ENCODE data around the gene PEF1. TPM values are rescaled to one million over a fixed set of nuclear protein-coding genes. Genes with fewer than 3 reads are reported as not detected.

Gene PEF1
- total and polyA plus RNA-seq, 2 donors (not counting 1 experiment from before 2014, with no cell fraction given): 36.7 to 49.4 TPM

- Histone ChIP-seq H3K27ac (ENCODE audit: low read length in 2 of 2) (no peak overlapping the region), H3K4me3 (ENCODE audit: control extremely low read depth in 1 of 5, extremely low read depth in 1 of 5, insufficient read depth in 1 of 5, low read depth in 2 of 5, low read length in 4 of 5) (no peak overlapping the region), H3K4me2 (replicated peaks; ENCODE audit: low read depth, low read length, poor library complexity, severe bottlenecking) (no peak overlapping the region), H3K36me3 (replicated peaks in 1 of 2; ENCODE audit: control extremely low read depth in 1 of 2, control insufficient read depth in 1 of 2, extremely low read depth in 1 of 2, insufficient read depth in 2 of 2, low read length in 1 of 2) (no peaks in the 10 kb centered on the region), H3K27me3 (replicated peaks in 1 of 4; ENCODE audit: control extremely low read depth in 1 of 4, control insufficient read depth in 3 of 4, insufficient read depth in 4 of 4, low read length in 3 of 4) (peaks cover 0 to 30% (median 9%) of the 10 kb centered on the region in 4 experiments), H3K9ac (ENCODE audit: low read length) (no peak overlapping the region), H3K79me2 (ENCODE audit: control insufficient read depth, insufficient read depth, low read length) (no peaks in the 10 kb centered on the region), H4K20me1 (ENCODE audit: control insufficient read depth, insufficient read depth, low read length, poor library complexity, severe bottlenecking) (no peaks in the 10 kb centered on the region), H2AFZ (ENCODE audit: insufficient read depth, low read depth, low read length, poor library complexity, severe bottlenecking) (no peak overlapping the region), H3K4me1 (ENCODE audit: control insufficient read depth in 2 of 2, insufficient read depth in 2 of 2, low read length in 2 of 2) (peaks cover 10 to 12% of the 10 kb centered on the region in 2 donors), H3K9me3 (ENCODE audit: control extremely low read depth in 1 of 3, control insufficient read depth in 2 of 3, insufficient read depth in 1 of 3, low read length in 2 of 3) (no peaks in the 10 kb centered on the region)
- POLR2A ChIA-PET: no interaction called here
- 91% methylated on average over 7 of the region's 9 CpGs for WGBS (ENCODE audit: insufficient coverage)
- Mint-ChIP-seq H3K4me1 (peaks cover 10% of the 10 kb centered on the region), H3K27ac (no peak overlapping the region), H3K9me3 (ENCODE audit: insufficient read depth) (no peaks in the 10 kb centered on the region), H3K27me3 (peaks cover 47% of the 10 kb centered on the region), H3K4me3 (no peak overlapping the region)
- intact Hi-C loops (cut with micrococcal nuclease): no loop called here
- TF ChIP-seq EZH2 (IDR thresholded peaks at IDR 0.05; ENCODE audit: borderline replicate concordance, insufficient read depth, low read depth, low read length, poor library complexity, severe bottlenecking): no peak
- no peak for TF ChIP-seq CTCF (IDR thresholded peaks at IDR 0.05)
- ATAC-seq (ENCODE audit: low read depth) (no peak), DNase-seq (no peak)
- CTCF ChIA-PET: interaction anchor here (2.4 kb wide), 1 partner anchor 9 kb away, joined by 7 read pairs; no protein-coding TSS in a partner anchor
Measured at GRCh38 chr1:31673433-31673832, 28.8 kb upstream of the PEF1 start.

- ChIA-PET CTCF (interaction anchor here (2.4 kb wide), 1 partner anchor 8 kb away, joined by 7 read pairs; no protein-coding TSS in a partner anchor), POLR2A (no interaction called here)
- Histone ChIP-seq H3K9ac (ENCODE audit: low read length) (no peak overlapping the region), H2AFZ (ENCODE audit: insufficient read depth, low read depth, low read length, poor library complexity, severe bottlenecking) (no peak overlapping the region), H3K36me3 (replicated peaks in 1 of 2; ENCODE audit: control extremely low read depth in 1 of 2, control insufficient read depth in 1 of 2, extremely low read depth in 1 of 2, insufficient read depth in 2 of 2, low read length in 1 of 2) (no peaks in the 10 kb centered on the region), H4K20me1 (ENCODE audit: control insufficient read depth, insufficient read depth, low read length, poor library complexity, severe bottlenecking) (no peaks in the 10 kb centered on the region), H3K9me3 (ENCODE audit: control extremely low read depth in 1 of 3, control insufficient read depth in 2 of 3, insufficient read depth in 1 of 3, low read length in 2 of 3) (no peaks in the 10 kb centered on the region), H3K79me2 (ENCODE audit: control insufficient read depth, insufficient read depth, low read length) (no peaks in the 10 kb centered on the region), H3K27me3 (replicated peaks in 1 of 4; ENCODE audit: control extremely low read depth in 1 of 4, control insufficient read depth in 3 of 4, insufficient read depth in 4 of 4, low read length in 3 of 4) (peaks cover 0 to 30% (median 9%) of the 10 kb centered on the region in 4 experiments), H3K4me1 (ENCODE audit: control insufficient read depth in 2 of 2, insufficient read depth in 2 of 2, low read length in 2 of 2) (peaks cover 10 to 12% of the 10 kb centered on the region in 2 donors), H3K4me3 (ENCODE audit: control extremely low read depth in 1 of 5, extremely low read depth in 1 of 5, insufficient read depth in 1 of 5, low read depth in 2 of 5, low read length in 4 of 5) (no peak overlapping the region), H3K4me2 (replicated peaks; ENCODE audit: low read depth, low read length, poor library complexity, severe bottlenecking) (no peak overlapping the region), H3K27ac (ENCODE audit: low read length in 2 of 2) (no peak overlapping the region)
- H3K9me3 Mint-ChIP-seq (ENCODE audit: insufficient read depth): no peaks in the 10 kb centered on the region
- no peak for TF ChIP-seq CTCF (IDR thresholded peaks at IDR 0.05)
- no peak for TF ChIP-seq EZH2 (IDR thresholded peaks at IDR 0.05; ENCODE audit: borderline replicate concordance, insufficient read depth, low read depth, low read length, poor library complexity, severe bottlenecking)
- H3K4me1 Mint-ChIP-seq: peaks cover 10% of the 10 kb centered on the region
- ATAC-seq (ENCODE audit: low read depth): no peak
- no peak for DNase-seq
- WGBS (ENCODE audit: insufficient coverage): 93% methylated on average over 8 of the region's 13 CpGs
- peaks cover 47% of the 10 kb centered on the region for H3K27me3 Mint-ChIP-seq
- intact Hi-C loops (cut with micrococcal nuclease): no loop called here
- no peak overlapping the region for H3K4me3 Mint-ChIP-seq
- H3K27ac Mint-ChIP-seq: no peak overlapping the region
Measured at GRCh38 chr1:31672986-31673385, 28.3 kb upstream of the PEF1 start.
